Thyroid gland (tissue), 4 donors: ENCODE measurements around the gene C1orf35. TPM values are rescaled to one million over a fixed set of nuclear protein-coding genes. Genes with fewer than 3 reads are reported as not detected.
A peak's percentile ranks its signal among the peaks of the same experiment; 100 is the strongest.

Experiments used
- DNase-seq, 2 donors: peaks; one replicate each; pipeline ENCODE4 v3.0.0-alpha.2; 2019
- H3K27ac ChIP-seq, 3 donors: fragments of 200-600 bp; sonication (generic); 1 replicate in 2 of 3; 2 replicates in 1 of 3; pipeline ENCODE4 v1.5.1; 2016 to 2019; ENCODE audit warnings: mild to moderate bottlenecking in 1 of 3, moderate library complexity in 1 of 3
- H3K27me3 ChIP-seq: fragments of 200-600 bp; sonication (generic); one replicate; pipeline ENCODE4 v1.5.1; 2019
- H3K36me3 ChIP-seq, 2 donors: fragments of 200-600 bp; sonication (generic); one replicate each; pipeline ENCODE4 v1.5.1; 2016 to 2019
- H3K4me1 ChIP-seq, 2 donors: fragments of 200-600 bp; sonication (generic); one replicate each; pipeline ENCODE4 v1.5.1; 2017 to 2019
- H3K4me3 ChIP-seq, 3 donors: fragments of 200-600 bp; sonication (generic); replicated peaks in 1 of 3; 1 replicate in 2 of 3; 2 replicates in 1 of 3; pipeline ENCODE4 v1.5.1; 2016; ENCODE audit warnings: mild to moderate bottlenecking in 1 of 3
- H3K9me3 ChIP-seq: fragments of 200-600 bp; sonication (generic); one replicate; pipeline ENCODE4 v1.5.1; 2017
- POLR2A ChIP-seq, 2 donors: fragments of 450-650 bp; IDR thresholded peaks; one replicate each; pipeline ENCODE4 v1.6.1; 2017; ENCODE audit warnings: antibody characterized with exemption in 2 of 2, mild to moderate bottlenecking in 2 of 2, moderate library complexity in 1 of 2
- WGBS, 2 donors: methylation state at CpG; one replicate each; pipeline ENCODE4 v1.1.5; 2017; 5-methylcytosine and 5-hydroxymethylcytosine counted together
- intact Hi-C: fragments of 100-400 bp; cut with DNase I; formaldehyde crosslinking; loops from one replicate; pipeline ENCODE4 v1.15.1; 2023
- total RNA-seq, 4 donors: library from RNA; depleted of rRNA; stranded (reverse); fragments of >200 nt; gene quantifications; one replicate each; pipeline ENCODE4 v1.2.3, GENCODE V29; 2016
- TF ChIP-seq, protein P1 (sequence below), 6 experiments: fragments of 200-600 bp in 3 of 6; fragments of 450-650 bp in 3 of 6; sonication (generic) in 3 of 6; IDR thresholded peaks; one replicate each; pipeline ENCODE4 v1.5.1; 2016 to 2019; ENCODE audit warnings: antibody characterized with exemption in 6 of 6, mild to moderate bottlenecking in 2 of 6, inconsistent platforms in 1 of 6, moderate library complexity in 1 of 6

C1orf35 gene
- total RNA-seq, 4 donors from 2014 or later: 8.3 to 26.5 (median 13.6) TPM

DNA sequence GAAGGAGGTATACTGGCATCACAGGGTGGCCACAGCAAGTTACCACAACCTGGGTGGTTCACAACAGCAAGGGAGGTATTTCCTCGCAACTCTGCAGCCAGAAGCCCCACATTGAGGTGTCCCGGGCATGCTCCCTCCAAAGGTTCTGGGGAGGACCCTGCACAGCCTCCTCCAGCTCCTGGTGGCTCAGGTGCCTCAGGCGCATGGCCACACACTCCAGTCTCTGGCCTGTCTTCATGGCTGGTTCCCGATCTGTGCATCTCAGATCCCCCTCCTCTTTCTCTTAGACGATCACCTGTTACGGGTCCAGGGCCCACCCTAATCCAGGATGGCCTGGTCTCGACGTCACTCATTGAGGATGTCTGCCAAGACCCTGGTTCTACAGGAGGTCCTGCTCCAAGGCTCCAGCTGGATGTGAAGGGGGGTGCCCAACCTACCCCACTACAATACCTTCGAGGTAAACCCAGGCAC, 27.3 kb downstream of the C1orf35 start:
- no peak for DNase-seq
- Histone ChIP-seq H3K4me1 (peaks cover 0 to 11% of the 10 kb centered on the region in 2 donors), H3K9me3 (no peaks in the 10 kb centered on the region), H3K36me3 (no peaks in the 10 kb centered on the region), H3K27me3 (no peaks in the 10 kb centered on the region), H3K4me3 (no peak overlapping the region), H3K27ac (no peak overlapping the region)
- no peak for TF ChIP-seq POLR2A (IDR thresholded peaks at IDR 0.05)
- TF ChIP-seq, protein P1, sequence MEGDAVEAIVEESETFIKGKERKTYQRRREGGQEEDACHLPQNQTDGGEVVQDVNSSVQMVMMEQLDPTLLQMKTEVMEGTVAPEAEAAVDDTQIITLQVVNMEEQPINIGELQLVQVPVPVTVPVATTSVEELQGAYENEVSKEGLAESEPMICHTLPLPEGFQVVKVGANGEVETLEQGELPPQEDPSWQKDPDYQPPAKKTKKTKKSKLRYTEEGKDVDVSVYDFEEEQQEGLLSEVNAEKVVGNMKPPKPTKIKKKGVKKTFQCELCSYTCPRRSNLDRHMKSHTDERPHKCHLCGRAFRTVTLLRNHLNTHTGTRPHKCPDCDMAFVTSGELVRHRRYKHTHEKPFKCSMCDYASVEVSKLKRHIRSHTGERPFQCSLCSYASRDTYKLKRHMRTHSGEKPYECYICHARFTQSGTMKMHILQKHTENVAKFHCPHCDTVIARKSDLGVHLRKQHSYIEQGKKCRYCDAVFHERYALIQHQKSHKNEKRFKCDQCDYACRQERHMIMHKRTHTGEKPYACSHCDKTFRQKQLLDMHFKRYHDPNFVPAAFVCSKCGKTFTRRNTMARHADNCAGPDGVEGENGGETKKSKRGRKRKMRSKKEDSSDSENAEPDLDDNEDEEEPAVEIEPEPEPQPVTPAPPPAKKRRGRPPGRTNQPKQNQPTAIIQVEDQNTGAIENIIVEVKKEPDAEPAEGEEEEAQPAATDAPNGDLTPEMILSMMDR (IDR thresholded peaks at IDR 0.05): no peak
- WGBS, 2 donors: 76 to 83% methylated on average over 1 to 8 of the region's 9 CpGs
- intact Hi-C loops: no loop called here

- H3K4me3 ChIP-seq: no peak overlapping the region
- TF ChIP-seq, protein P1 (IDR thresholded peaks at IDR 0.05): no peak
- H3K4me1 ChIP-seq: peaks cover 0 to 10% of the 10 kb centered on the region in 2 donors
- H3K27ac ChIP-seq: no peak overlapping the region
- WGBS, 2 donors: 31 to 43% methylated on average over 15 to 17 of the region's 18 CpGs
- H3K36me3 ChIP-seq: no peaks in the 10 kb centered on the region
- no peaks in the 10 kb centered on the region for H3K27me3 ChIP-seq
- no peaks in the 10 kb centered on the region for H3K9me3 ChIP-seq
- intact Hi-C loops: no loop called here
- DNase-seq: no peak
These were observed 28.0 kb downstream of the C1orf35 start for GRCh38 chr1:228074954-228075730.

- Histone ChIP-seq H3K4me1 (peaks cover 0 to 9% of the 10 kb centered on the region in 2 donors), H3K27me3 (no peaks in the 10 kb centered on the region), H3K9me3 (no peaks in the 10 kb centered on the region), H3K4me3 (no peak overlapping the region), H3K36me3 (no peaks in the 10 kb centered on the region), H3K27ac (no peak overlapping the region)
- peak in 1 of 2 donors; percentile 31 for DNase-seq
- no peak for TF ChIP-seq POLR2A (IDR thresholded peaks at IDR 0.05)
- TF ChIP-seq, protein P1 (IDR thresholded peaks at IDR 0.05): peak in 1 of 6 experiments; percentile 7
- 35 to 50% methylated on average over 9 to 16 of the region's 16 CpGs for WGBS, 2 donors
- intact Hi-C loops: no loop called here
These were observed 29.1 kb downstream of the C1orf35 start for GRCh38 chr1:228073857-228074545.

- Histone ChIP-seq H3K9me3 (no peaks in the 10 kb centered on the region), H3K27me3 (no peaks in the 10 kb centered on the region), H3K4me1 (peaks cover 0 to 3% of the 10 kb centered on the region in 2 donors), H3K36me3 (no peaks in the 10 kb centered on the region), H3K4me3 (no peak overlapping the region), H3K27ac (no peak overlapping the region)
- TF ChIP-seq, protein P1 (IDR thresholded peaks at IDR 0.05): no peak
- no peak for TF ChIP-seq POLR2A (IDR thresholded peaks at IDR 0.05)
- no peak for DNase-seq
- intact Hi-C loops: no loop called here
- 75 to 76% methylated on average over 17 to 22 of the region's 23 CpGs for whole genome bisulfite sequencing, 2 donors
These were observed 29.9 kb downstream of the C1orf35 start for GRCh38 chr1:228073061-228073856.
